GM18511 (cell line): ENCODE results near the gene DNPH1.
A peak's percentile ranks its signal among the peaks of the same experiment; 100 is the strongest.

Experiments used
- ATAC-seq: cut with Tn5 transposase; IDR thresholded peaks from one replicate; pipeline ENCODE4 v1.9.1; 2021; ENCODE audit warnings: mild to moderate bottlenecking, moderate library complexity; ENCODE audit not compliant: unreplicated experiment

DNPH1 gene, protein sequence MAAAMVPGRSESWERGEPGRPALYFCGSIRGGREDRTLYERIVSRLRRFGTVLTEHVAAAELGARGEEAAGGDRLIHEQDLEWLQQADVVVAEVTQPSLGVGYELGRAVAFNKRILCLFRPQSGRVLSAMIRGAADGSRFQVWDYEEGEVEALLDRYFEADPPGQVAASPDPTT

DNA sequence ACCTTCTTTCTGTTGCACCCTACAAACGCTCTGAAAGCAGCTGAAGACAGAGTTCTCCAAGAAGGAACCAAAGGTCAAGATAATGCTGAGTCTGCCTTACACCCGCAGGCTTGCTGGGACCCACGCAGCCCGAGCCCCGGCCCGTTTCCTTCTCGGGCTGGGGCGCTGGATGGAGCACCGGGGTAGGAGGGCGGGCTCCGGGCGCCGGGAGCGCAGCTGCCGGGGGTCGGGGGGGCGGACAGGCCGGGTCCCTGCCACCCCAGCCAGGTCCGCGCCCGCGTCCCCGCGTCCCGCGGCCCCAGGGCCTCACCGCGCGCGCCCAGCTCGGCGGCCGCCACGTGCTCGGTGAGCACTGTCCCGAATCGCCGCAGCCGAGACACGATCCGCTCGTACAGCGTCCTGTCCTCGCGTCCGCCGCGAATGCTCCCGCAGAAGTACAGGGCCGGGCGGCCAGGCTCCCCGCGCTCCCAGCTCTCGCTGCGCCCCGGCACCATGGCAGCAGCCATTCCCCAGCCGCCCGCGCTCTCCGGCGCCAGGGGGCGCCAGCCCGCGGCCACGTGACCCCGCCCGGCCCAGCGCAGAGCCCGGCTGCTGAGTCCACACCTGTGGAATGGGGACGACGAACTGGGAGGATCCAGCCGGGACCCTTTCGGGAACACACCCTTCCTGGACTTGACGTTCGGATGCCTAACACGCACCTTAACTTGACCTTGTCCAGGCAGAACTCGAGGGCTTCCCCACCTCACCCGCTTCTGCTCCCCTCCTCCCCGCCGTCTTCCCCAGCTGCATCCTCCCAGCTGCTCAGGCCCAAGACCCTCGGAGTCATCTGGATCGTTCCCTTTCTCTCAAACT, at the start of gene DNPH1:
Gene DNPH1 (minus strand): TSS at position 531 of the 852 bp plus-strand sequence. CDS start 25 bp downstream, at position 506.
- ATAC-seq = peak; percentile 83

DNA sequence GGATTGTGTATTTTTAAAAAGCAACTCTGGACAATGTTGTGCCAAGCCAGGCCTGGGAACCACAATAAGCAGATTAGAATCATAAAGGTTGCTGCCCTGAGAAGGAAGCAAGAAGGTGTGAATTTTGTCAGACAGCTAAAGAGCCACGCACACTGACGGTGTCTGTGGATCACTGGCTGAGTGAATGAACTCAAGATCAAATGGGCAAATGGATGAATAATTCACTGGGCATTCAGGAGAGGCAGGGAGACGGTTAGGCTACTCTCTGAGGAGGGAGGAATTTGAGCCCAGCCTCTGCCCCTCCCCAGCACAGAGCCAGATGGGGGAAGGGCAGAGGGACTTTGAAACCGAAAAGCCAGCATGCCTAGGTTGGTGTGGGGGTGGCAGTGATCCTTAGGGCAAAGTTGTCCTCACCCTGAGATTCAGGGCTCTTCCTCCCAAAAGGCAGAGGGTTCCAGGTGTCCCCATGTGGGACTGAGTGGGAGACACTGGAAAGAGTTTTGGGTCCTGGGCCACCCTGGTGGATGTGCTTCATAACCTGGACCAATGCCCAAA, 49.3 kb upstream of the DNPH1 start:
- ATAC-seq = no peak

GRCh38 chr6:43277643-43278523, 48.6 kb upstream of the DNPH1 start:
- no peak for ATAC-seq

- ATAC-seq = no peak
Observed at GRCh38 chr6:43277306-43277642, 48.0 kb upstream of the DNPH1 start.

GRCh38 chr6:43276577-43277305, 47.5 kb upstream of the DNPH1 start:
- no peak for ATAC-seq

DNA sequence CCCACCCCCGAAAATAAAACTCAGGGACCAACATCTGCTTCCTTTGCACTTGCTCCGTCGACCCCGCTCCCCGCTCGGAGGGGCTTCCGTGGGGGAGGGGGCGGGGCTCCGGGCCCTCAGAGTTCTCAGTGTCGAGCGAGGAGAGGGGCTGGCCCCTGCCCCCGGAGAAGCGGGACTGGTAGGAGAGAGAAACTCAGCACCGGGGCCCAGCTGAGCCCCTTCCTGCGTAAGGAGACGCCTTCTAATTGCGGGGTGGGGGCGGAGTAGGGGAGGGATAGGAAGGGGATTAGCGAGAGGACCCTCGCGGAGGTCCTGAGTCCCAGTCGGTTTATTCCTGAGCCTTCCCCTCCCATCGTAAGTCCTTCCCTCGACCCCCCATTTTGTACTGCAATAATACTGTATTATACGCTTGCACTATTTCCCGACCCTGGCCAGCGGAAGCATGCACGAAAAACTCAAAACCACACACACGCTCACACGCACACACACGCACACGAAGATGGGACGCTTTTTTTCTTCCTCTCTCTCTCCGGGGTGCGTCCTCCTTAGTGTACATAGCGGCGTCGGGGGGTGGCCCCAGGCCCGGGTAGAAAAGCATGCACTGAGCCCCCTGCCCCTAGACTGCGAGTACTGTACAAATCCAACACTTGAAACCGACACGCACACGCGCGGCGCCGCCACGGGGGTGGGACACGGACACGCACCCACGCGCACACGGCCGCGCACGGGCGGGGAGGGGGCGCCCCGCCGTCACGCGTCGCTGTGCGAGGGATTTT, 46.7 kb upstream of the DNPH1 start:
- ATAC-seq = no peak

GRCh38 chr6:43274916-43275597, 45.8 kb upstream of the DNPH1 start:
- ATAC-seq = no peak

GRCh38 chr6:43274127-43274915, 45.0 kb upstream of the DNPH1 start:
- no peak for ATAC-seq

DNA sequence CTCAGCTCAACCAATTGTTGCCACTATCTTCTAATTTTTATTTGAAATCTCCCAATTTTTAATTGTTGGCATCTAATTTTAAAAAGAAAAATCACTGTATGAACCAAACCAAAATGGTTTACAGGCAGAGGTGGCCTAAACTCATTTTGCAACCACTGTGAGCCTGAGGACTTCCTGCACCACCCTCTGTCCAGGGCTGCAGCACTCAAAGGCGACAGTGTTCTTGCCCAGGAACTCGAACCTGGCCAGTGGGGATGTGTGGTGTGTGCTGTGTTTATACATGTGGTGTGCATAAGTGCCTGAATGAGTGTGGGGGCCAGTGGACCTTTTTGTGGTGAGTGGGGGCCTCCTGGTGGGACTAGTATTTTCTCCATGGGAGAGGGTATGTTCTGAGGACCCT, 44.4 kb upstream of the DNPH1 start:
- ATAC-seq = no peak

DNA sequence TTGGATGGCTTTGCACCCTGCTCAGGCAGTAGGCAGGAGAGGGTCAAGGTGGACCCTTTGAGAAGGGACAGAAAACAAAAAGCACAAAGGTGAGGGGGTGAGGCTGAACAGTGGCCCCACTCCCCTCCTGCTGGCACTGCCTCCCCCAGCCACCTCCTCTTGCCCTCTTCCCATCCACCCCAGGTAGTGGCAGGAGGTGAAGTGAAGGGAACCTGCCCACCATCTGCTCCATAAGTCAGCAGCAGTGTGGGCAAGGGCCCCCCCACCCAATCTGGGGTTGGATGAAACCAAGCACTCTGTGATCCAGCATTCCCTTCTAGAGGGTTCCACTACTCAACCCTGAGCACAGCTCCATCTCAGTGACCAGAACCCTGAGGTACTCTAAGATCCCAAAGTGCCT, 42.7 kb upstream of the DNPH1 start:
- ATAC-seq = no peak

DNA sequence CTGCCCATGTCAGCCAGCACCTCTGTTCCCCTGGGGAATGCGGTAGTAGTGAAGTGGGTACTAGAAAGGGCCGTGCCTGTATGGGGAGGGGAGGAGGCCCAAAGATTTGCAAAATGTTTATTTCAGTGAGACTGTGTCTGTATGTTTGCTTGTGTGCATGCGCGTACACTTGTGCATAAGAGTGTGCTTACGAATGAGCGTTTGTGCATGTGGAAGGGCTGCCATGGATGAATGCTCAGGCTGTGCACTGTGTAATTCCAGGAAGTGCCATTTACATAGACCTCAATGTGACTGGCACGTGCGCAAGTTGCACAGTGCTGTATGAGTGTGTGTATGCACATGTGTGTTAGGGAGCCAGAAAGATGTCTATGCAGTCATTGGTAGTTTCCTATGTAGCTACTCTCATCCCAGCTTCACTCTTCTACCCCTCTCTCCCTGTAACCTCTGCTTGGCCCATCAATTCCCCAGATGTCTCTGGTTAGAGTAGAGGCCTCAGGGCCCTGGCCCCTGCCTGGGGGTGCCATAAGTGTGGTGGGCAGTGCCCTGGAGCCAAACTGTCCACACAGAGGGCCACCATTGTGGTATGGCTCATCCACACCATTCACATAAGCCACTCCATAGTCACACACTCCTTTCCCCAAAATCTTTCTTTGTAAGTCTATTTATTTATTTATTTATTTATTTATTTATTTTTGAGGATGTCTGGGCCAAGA, 42.0 kb upstream of the DNPH1 start:
- ATAC-seq = peak; percentile 37

GRCh38 chr6:43269273-43270007, 40.2 kb upstream of the DNPH1 start:
- ATAC-seq = no peak

DNA sequence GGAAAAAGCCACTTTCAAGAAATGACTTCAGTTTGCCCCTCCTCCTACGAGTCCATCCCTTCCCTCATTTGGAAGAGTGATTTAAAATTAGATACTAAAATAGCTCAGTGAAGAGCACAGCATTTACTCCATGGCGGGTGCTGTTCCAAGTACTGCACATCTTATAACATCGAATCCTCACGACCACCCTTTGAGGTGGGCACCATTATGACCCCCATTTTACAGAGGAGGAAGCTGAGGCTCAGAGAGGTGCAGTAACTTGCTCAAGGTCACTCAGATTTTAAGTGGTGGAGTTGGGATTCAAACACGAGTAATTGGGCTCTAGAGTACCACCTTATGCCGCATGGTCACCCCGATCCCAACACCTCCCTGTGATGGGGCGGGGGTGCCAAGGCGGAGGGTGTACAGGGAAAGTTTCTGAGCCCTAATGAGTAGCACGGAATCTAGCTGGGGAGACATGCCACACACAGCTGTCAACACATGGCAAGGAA, 39.5 kb upstream of the DNPH1 start:
- ATAC-seq = no peak

DNA sequence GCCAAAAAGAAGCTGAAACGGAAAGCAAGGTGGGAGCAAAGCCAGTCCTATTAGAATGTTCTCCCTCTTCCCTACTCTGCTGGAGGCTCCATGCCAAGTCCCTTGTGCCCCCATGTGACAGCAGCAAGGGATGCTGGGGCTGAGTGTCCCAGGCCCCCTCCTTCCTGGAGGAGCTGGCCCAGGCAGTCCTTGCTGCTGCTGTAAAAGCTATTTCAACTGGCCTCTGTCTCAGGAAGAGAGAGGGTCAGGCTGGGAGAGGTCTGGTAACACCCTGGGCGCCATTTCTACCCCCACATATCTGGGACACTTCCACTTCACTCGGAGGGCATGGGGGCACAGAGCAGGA, 39.0 kb upstream of the DNPH1 start:
- ATAC-seq = no peak

- no peak for ATAC-seq
Observed at GRCh38 chr6:43267619-43268354, 38.5 kb upstream of the DNPH1 start.

DNA sequence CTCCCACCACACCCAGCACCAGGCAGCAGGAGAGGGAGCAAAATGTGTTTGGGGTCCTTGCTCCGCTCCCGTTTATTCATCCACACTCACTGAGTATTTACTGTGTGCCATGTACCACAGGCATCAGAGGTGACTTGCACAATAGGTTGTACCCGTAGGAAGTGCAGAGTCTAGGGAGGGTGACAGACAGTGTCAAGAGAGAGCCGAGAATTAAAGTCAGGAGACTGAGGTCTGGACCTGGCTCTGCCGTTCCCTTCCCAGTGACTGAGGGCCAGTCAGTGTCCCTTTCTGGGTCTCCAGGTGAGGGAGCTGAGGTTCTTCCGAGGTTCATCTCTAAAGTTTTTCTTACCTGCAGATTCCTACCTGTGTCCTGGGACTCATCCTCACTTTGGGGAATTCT, 36.3 kb upstream of the DNPH1 start:
- ATAC-seq = no peak
